Colonic mucosa (tissue), 4 donors: Measurements from ENCODE around the gene CHST6. TPM values are rescaled to one million over a fixed set of nuclear protein-coding genes. Genes with fewer than 3 reads are reported as not detected.
"Not testable (repeated sequence)": the region's sequence is repeated elsewhere in the genome, so short reads cannot be mapped to it uniquely, and the experiment has no call there.

ENCODE experiments used
- DNase-seq: peaks from one replicate; pipeline ENCODE4 v3.0.0-alpha.2; 2020
- H3K27ac ChIP-seq: fragments of 200-600 bp; one replicate; pipeline ENCODE4 v1.8.0; 2021
- H3K27me3 ChIP-seq: fragments of 200-600 bp; one replicate; pipeline ENCODE4 v1.8.0; 2021
- H3K36me3 ChIP-seq: fragments of 200-600 bp; one replicate; pipeline ENCODE4 v1.8.0; 2021
- H3K4me1 ChIP-seq: fragments of 200-600 bp; one replicate; pipeline ENCODE4 v1.8.0; 2021; ENCODE audit warnings: mild to moderate bottlenecking
- H3K4me3 ChIP-seq: fragments of 200-600 bp; one replicate; pipeline ENCODE4 v1.8.0; 2021
- H3K9ac ChIP-seq, 2 donors: one replicate each; pipeline ENCODE4 v1.7.0; 2013; ENCODE audit warnings: control low read depth in 2 of 2, low read depth in 2 of 2, low read length in 2 of 2
- H3K9me3 ChIP-seq: fragments of 200-600 bp; one replicate; pipeline ENCODE4 v1.8.0; 2021
- CTCF ChIP-seq: fragments of 200-600 bp; IDR thresholded peaks from one replicate; pipeline ENCODE4 v1.8.0; 2022; ENCODE audit warnings: antibody characterized with exemption, mild to moderate bottlenecking
- intact Hi-C: fragments of 100-400 bp; cut with DNase I; formaldehyde crosslinking; loops from one replicate; pipeline ENCODE4 v1.14.1; 2022
- total RNA-seq, 2 donors: library from RNA; stranded (reverse); fragmentation: NEBNext Ultra II Directional in 1 of 2; extraction: Animal tissue kit (Norgen Biotek cat#: 25700) in 1 of 2; gene quantifications; one replicate each; pipeline ENCODE4 v1.2.1, GENCODE V29; 2021
- donor health status: healthy.
- donor health status: DM: no; HTN: no; CAD: no.
- donor health status: DM: no; HTN: no; CAD: no.

The CHST6 gene
- total RNA-seq, 2 donors from 2014 or later = 2.7 to 5.6 TPM

- DNase-seq = peak; percentile 68
- intact Hi-C loops = loop anchor here (5.0 to 10.0 kb wide), 3 partner anchors 45 to 290 kb away; partner anchors contain the start of gene ADAT1
- Histone ChIP-seq H3K9me3 (no peaks in the 10 kb centered on the region), H3K9ac (no peak overlapping the region), H3K36me3 (no peaks in the 10 kb centered on the region), H3K27me3 (no peaks in the 10 kb centered on the region), H3K4me3 (no peak overlapping the region), H3K4me1 (no peaks in the 10 kb centered on the region), H3K27ac (no peak overlapping the region)
- TF ChIP-seq CTCF = peak; percentile 72
These were observed 23.3 kb downstream of the CHST6 start for GRCh38 chr16:75471723-75472633.

GRCh38 chr16:75466760-75467159, 28.5 kb downstream of the CHST6 start:
- intact Hi-C loops = no loop called here
- no peak for TF ChIP-seq CTCF
- H3K4me1 ChIP-seq = no peaks in the 10 kb centered on the region

GRCh38 chr16:75464122-75464918, 30.9 kb downstream of the CHST6 start, which contains the start of gene TMEM170A:
TSS of gene TMEM170A (minus strand) at chr16:75464689. CDS start at chr16:75464600, 89 bp downstream.
- Histone ChIP-seq H3K4me3 (peak within 1 kb of the TSS; percentile 90), H3K27ac (peak within 1 kb of the TSS; percentile 97), H3K36me3 (no peaks in the 10 kb centered on the region), H3K27me3 (no peaks in the 10 kb centered on the region), H3K9ac (peak within 1 kb of the TSS; percentile 74 to 93), H3K9me3 (no peaks in the 10 kb centered on the region), H3K4me1 (peaks cover 12% of the 10 kb centered on the region)
- intact Hi-C loops = loop anchor here (5.0 kb wide), 1 partner anchor 93 kb away; the partner anchor contains the start of gene TMEM231
- TF ChIP-seq CTCF = peak; percentile 100
- peak; percentile 100 for DNase-seq

More at GRCh38 chr16:75466760-75467159, 28.5 kb downstream of the CHST6 start:
- no peak overlapping the region for H3K4me3 ChIP-seq
- no peaks in the 10 kb centered on the region for H3K36me3 ChIP-seq
- no peak overlapping the region for H3K27ac ChIP-seq
- no peaks in the 10 kb centered on the region for H3K9me3 ChIP-seq
- H3K9ac ChIP-seq = no peak overlapping the region
- no peak for DNase-seq
- no peaks in the 10 kb centered on the region for H3K27me3 ChIP-seq

- peak; percentile 56 for DNase-seq
- H3K36me3 ChIP-seq, H3K27me3 ChIP-seq, H3K9me3 ChIP-seq: not testable (repeated sequence)
- Histone ChIP-seq H3K9ac (peak overlapping the region; percentile 74 to 93), H3K4me3 (peak overlapping the region; percentile 90), H3K4me1 (peaks cover 12% of the 10 kb centered on the region), H3K27ac (peak overlapping the region; percentile 97)
- intact Hi-C loops = loop anchor here (5.0 kb wide), 1 partner anchor 94 kb away; the partner anchor contains the start of gene TMEM231
These were observed 31.7 kb downstream of the CHST6 start for GRCh38 chr16:75463389-75464121.

- peak overlapping the region; percentile 74 to 93 for H3K9ac ChIP-seq
- H3K9me3 ChIP-seq = no peaks in the 10 kb centered on the region
- no peak for DNase-seq
- H3K4me1 ChIP-seq = peaks cover 19% of the 10 kb centered on the region
- TF ChIP-seq CTCF = no peak
- no peak overlapping the region for H3K27ac ChIP-seq
- intact Hi-C loops = loop anchor here (5.0 kb wide), 1 partner anchor 94 kb away; the partner anchor contains the start of gene TMEM231
- H3K4me3 ChIP-seq = peak overlapping the region; percentile 90
- no peaks in the 10 kb centered on the region for H3K27me3 ChIP-seq
- H3K36me3 ChIP-seq = no peaks in the 10 kb centered on the region
These were observed 32.4 kb downstream of the CHST6 start for GRCh38 chr16:75462806-75463205.
